Suppressor macrophage (primary cell): Measurements from ENCODE around the gene GNAS-AS1.

ENCODE experiments used
- DNase-seq, 4 experiments: peaks; one replicate each; pipeline ENCODE4 v3.0.0-alpha.2; 2020 to 2022

Gene GNAS-AS1

DNA sequence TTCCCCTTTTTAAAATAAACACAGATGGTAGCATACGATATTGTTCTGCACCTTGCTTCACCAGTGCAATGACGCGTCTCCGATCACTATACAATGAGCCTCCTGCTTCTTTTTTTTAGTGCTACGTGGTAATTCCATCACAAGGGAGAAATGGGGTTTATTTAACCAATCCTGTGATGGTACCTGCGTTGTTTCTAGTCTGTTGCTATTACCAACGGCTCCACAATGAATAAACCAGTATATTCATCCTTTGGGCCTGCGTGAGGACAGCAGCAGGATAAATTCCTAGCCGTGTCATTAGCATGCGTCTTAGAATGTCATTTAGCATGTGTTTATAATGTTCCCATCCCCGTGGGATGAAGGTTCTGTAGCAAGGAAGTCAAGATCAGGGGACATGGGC is 42.9 kb downstream of the GNAS-AS1 start:
- DNase-seq, result no peak

DNA sequence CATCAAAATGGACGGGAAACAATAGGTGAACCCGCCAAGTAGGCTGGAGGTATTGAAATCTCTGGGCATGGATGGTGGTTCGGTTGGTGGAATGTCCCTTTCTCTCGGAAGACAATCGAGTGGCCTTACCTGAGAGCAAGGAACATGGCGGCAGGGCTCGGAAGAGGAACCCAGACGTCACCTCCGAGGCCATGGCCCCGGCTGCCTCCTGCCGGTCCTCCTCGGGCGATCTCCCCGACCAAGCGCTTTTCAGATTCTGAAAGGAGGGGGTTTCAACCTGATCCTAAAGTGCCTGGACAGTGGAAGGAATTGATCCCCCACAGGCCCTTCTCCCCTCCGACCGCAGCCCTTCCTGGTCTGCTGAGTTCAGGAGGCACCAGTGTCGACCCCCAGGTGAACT is 47.2 kb downstream of the GNAS-AS1 start:
- DNase-seq, result no peak

DNA sequence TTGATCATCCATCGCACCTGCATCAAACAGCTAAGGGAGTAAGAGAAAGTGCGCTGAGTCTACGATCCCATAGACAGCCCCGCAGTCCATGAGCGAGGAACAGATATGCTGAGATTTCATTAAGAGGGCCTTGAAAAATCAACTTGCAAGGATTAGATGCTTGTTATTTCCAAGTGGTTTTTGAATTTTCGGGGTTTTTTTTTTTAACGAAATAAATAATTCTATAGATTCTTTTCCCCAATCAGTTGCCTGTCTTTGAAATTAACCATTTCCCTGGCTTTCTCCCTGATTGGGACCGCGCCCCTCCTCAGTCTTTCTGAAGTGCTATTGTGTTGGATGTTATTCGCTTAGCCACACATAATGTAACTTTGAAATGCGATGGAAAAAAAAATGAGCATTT is 48.6 kb downstream of the GNAS-AS1 start:
- no peak for DNase-seq

DNA sequence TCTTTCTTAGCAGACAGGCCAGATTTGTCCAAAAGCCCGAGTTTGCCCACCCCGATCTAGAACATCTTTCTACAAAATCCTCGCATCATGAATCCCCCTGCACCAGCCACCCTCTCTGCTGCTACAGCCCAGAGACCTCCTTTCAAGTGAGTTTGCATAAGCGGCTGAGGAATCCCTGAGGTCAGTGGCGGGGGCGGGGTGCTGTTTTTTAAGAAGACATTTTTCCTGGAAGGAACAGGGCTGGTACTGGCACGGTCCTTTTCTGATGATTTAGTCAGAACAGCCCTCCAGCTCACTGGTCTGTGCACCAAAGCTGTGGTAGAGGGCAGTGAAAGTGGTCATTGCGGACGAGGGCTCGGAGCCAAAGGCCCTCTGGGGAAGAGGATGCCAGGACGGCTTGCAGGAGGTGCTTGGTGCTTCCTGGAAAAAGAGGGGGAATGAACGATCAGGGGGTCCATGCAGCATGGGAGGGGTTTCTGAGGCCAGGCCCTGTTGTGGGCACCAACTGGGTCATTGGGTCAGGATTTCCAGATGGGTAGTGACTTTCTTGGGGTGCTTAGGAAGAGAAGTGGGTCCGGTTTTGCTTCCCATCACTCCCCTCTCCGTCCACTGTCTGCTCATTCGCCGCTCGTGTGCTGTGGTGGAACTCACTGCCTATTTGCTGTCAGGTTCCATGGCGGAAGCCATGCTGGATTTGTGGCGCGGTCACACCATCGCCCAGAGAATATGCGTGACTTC is 50.4 kb downstream of the GNAS-AS1 start:
- DNase-seq, result no peak

DNA sequence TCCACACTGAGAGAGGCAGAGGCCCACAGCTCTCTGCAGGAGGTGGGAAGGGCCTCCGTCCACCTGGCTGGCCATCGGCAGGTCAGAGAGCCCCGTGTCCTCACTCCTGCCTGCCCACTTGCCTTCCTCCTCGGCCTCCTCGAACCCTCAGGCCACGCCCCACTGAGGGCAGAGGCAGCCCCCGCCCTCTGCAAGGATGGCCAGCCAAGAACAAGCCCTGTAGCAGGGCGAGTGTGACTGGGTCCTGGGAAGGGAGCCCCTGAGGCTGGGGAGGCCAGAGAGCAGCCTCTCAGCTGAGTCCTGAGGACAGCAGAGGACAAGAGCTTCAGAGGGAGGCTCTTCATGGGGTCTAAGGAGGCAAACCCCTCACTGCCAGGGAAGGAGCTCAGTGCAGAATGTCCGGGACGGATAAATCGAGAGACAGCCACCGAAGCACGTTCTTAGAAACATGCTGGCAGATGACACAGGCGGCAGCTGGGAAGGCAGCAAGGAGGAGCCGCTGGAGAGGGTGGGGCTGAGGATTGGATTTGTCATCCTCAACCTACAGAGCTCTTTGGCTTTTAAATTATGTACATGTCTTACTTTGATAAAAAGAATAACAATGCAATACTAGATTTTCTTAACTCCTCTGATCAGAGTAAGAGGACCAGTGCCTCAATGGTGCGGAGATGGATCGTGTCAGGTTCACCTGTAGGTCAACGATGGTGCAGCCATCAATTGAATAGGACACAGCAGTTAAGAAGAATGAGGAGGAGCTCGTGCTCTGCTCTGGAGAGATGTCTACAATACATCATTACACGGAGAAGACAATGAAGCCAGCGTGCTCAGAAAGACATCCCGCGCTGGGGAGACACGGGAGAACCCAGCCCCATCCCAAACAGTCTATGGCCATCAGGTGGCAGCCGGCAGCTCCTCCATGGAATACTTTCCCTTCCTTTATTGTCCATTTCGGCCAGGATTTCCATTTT is 53.0 kb downstream of the GNAS-AS1 start:
- DNase-seq, result no peak

DNA sequence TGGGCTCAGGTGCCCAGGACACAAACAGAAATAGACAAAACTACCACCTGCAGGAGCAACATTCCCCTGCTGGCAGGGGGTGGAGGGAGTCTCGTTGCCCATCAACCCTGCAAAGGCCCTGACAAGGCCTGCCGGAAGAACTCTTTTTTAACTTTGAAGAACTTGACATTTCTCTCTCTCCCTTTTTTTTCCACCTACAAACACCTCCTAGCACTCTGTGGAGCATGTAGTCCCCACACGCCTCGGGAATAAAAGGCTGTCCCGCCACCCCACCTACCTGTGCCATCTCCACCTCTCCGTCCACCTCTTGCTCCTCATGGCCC is 54.8 kb downstream of the GNAS-AS1 start:
- no peak for DNase-seq

DNA sequence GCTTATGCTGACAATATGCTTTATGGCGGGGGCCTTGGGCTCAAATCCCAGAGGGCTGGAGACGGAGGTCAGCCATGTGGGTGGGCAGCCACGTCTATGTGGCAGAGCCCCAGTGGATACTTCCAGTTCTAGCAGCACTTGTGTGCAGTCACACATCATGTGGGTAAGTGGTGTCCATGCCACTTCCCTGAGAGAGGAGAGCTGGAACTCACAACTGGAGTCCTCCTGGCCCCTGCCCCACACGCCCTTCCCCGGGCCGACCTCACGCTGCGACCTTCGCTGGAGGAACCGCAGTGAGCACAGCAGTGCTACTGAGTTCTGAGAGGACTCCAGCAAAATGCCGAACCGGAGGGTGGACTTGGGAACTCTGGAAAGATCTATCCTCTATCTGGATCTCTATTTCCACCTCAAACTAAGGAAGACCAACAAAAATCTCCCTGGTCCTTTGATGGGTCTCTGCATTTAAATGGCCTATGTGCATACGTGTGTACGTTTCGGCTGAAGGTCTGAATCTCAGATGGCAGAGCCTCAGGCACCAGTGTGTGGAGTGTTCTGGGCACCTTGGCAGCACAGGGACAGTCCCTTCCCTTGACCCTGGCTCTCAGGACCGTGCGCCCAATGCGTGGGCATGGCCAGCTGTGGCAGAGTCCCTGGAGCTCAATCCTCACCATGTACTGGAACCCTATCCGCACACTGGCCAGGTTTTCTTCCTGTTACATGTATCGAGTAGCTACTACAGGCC is 55.4 kb downstream of the GNAS-AS1 start:
- no peak for DNase-seq

DNA sequence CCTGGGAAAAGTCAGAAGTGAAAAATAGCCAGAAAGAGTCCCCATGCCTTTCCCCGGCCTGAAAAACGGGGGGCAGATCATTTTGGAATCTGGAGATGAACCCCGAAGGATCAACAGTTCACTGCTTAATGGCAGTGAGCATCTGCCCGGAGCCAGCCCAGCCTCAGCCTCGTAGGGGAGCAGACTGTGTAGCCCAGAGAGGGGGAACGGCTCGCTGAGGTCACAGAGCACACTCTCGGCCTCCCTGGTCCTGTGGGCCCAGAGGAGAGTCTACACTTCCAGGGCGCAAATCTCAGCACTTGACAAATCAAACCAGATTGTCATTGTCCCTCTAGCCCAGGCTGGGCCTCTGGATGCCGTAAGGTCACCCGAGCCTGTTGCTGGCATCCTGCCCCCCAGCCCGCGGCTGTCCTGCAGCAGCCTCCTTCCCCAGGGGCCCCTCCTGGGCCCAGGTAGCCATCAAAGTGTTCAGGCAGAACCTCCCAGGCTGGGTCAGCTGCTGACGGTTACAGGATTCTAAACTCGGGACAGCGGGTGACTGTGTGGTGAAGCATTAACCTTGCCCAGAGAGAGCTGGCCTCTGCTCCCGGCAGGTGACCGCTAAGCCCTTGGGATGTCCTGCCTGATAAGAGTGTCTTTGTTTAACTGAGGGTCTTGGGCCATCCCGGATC is 56.1 kb downstream of the GNAS-AS1 start:
- no peak for DNase-seq

DNA sequence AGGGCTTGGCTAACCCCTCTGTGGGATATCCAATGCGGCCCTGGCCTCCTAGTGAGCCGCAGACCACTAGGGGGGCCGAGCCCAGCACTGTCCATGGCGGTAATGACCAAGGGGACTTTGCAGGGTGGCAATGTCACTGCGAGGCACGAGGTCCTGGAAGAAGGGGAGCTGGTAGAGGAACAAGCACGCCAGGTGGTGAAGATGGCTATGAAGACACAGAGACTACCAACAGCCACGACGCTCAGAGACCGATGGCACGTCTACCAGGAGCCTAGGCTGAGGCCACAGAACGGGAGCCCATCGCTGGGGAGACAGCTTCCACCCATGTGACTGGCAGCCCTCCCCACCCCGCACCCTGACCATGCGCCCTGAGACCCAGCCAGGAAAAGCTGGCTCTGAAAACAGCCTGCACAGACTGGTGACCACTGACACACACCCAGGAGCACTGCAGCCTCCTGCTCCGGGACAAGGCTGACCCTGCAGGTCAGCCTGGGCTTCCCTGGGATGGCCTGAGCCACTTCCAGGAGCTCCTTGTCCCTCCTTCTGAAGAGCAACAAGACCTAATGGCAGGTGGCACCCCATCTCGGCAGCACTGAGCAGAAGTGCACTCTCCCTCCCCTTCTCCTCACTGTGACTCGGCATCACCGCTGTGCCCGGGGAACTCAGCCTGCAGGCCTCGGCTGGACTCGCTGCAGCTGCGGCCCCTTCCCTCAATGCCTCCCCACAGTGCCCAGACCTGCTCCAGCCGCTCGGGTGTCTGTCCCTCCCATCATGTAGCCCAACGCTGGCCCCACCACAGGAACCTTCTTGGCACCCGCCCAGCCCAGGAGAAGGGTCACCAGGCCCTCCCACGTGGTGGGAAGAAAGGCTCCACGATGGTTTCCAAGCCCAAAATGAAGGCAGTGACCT is 56.9 kb downstream of the GNAS-AS1 start:
- no peak for DNase-seq

DNA sequence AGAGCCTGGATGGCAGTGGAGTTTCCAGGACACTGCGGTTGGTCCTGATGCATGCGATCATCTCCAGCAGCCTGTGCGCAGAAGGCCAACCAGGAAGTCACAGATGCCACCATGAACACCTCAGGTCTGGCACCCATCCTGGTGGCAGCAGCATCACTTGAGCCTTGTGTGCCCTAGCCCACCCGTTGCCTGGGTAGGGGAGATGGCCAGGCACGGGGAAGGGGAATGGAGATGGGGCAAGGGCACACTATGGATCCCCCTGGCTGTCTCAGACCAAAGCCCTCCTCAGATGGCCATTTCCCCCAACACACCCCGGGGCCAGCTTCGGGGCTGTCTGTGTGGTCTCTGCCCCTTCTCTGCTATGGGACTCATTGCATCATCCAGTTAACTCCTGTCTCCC is 58.3 kb downstream of the GNAS-AS1 start:
- DNase-seq, result no peak

DNA sequence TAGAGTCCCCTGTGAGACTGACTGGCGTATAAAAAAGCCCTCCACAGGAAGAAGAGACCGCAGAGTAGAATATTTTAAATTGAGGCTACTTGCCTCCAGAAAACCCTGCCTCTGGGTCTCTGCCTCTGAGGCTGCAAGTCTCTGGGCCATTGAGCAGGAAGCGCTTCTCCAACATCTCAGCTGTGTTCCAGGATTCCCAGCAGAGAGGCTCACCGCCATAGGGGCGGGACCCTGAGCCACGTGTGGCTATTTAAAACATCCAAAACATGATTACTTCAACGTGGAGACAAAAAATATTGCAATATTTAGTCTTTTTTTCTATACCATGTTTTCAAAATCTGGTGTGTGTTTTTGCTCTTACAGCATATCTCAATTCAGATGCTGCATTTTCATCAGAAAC is 59.4 kb downstream of the GNAS-AS1 start:
- no peak for DNase-seq

DNA sequence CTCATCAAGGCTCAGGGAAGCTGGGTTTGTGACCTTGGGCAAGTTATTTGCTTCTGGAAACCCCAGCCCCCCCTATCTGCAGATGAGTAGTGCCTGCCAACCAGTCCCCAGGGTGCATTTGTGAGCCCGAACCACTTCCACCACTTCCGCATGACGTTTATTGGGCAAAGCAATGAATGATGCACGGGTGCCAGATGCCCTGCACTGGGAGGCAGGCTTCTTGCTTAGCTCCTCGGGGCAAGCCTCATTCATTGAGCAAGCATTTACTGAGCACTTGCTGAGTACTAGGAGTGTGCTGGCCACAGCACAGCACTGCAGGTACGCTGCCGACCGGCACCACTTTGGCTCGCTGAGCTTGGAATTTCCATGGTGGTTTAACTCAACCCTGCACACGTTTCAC is 60.2 kb downstream of the GNAS-AS1 start:
- DNase-seq, result no peak

DNA sequence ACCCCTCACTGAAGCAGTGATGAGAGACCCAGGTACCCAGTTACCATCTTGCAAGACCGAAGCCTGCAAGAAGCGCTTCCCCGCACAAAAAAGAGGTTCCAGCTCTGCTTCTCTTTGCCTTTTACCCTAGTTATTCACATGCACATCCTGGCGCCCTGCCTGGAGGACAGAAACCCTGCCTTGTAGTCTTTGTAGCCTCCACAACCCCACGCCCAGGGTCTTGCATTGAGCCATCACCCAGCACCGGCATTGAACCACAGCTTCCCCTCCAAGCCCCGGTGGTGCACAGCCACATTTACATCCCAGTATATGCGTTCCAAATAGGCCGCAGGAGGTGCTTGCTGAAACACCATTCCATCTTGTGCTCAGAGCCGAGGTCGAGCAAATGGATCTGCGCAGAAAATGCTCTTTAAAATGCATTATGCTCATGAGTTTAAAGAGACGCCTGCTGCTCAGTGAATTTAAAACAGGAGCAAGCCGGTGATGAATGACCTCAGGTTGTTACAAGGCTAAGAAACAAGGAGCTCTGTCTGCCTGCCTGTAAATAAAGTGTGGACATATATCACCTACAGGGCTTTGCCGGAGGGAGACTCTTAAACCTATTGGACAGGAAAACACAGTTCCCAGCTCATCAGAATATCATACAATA is 61.7 kb downstream of the GNAS-AS1 start:
- no peak for DNase-seq

DNA sequence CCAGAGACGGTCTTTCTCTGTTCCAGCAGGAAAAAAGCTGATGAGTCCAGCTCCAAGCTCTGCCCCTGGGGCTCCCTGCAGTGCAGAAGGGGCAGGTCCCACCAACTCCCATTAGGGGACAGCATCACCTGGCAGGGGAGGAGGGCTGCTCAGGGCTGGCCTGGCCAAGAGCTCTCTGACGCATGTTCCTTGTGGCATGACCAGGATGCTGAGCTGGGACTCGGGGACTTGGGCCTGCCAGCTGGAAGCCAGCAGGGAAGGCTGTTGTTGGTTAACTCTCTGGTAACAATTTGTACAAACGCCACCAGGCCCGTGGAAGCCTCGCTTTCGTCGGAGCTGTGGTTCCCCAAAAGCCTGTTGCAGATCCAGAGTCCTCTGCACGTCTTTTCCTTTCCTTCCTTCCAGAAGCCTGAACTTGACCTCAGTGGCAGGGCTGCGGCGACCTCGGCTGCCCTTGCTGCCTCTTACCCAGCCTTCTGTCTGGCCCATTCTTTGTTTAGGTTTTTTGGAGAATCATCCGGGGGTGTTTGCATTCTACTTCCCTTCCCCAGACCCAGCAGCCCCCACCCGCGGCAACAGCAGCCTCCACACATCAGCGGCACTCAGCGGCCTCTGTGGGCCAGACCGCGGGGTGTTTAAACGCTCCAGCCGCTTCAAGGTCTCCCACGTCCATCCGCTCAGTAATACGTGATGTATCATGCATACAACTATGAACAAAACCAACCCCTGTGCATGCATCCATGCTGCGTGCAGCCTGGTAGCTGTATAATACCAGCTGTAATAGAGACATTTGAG is 63.3 kb downstream of the GNAS-AS1 start:
- no peak for DNase-seq

DNA sequence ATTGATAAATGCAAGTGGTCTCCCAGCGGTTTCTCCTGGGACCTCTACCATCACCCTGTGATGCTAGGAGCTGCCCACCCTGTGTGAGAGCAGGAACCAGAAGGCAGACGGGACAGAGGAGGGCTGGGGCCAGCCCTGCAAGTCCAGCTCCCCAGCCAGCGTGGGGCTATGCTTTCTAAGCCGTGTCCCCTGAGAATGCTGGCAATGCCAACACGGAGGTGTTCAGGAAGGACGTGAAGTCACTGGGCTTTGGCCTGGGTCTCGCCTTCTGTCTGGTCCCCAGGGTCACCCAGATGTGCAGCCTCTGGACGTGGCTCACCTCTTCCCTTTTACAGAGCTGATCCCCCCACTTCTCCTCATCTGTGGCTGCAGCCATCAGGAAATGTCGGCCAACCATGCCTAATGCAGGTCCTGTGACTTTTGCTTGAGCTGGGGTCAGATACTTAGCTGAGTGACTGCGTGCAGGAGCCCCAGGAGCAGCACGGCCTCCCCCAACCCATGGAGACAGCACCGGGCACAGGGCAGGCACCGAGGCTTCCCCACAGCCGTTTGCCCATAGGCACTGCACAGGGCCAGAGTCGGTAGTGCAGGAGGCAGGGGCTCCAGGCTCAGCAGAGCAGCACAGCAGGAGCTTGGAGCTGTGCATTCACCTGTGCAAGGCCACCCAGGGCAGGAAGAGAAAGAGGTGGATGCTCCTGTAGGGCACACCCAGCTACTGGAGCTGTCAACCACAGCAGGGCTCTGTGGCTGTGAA is 66.2 kb downstream of the GNAS-AS1 start:
- no peak for DNase-seq

DNA sequence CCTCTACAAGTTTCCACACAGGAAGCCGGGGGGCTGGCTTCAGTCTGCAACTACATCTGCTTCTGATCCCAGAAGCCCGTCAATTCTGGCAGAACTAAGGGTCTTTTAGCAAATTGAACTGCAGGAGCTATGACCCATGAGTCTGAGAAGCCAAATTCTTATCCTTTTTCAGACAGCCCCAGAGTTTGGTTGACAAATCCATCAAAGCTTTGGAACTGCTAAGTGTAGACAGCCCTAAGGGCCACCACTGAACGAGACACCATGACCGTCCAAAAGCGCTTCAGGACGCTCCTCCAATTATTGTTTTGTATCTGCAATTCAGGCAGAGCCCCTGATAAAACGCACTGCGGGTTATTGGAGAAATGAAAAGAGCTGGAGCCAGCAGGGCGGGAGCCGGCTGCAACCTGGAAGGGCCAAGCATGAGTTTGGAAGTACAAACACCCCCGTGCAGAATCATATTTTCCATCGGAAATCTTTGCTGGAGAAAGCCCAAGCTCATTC is 67.1 kb downstream of the GNAS-AS1 start:
- no peak for DNase-seq

DNA sequence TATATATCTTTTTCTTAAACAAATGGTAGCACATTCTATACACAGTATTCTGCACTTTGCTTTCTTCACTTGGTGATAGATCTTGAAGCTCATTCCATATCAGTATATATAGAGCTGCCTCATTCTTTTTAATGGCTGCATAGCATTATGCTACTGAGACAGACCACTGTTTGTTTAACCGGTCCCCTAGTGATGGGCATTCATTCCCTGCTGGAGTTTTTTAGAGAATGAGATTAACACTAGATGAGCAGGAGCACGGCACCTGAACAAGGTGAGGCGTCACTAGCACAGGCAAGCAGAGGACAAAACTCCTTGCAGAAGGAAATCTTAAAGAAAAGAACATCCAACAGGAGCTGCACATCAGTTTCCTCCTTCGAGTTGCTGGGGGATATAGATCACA is 69.6 kb downstream of the GNAS-AS1 start:
- DNase-seq, result no peak

DNA sequence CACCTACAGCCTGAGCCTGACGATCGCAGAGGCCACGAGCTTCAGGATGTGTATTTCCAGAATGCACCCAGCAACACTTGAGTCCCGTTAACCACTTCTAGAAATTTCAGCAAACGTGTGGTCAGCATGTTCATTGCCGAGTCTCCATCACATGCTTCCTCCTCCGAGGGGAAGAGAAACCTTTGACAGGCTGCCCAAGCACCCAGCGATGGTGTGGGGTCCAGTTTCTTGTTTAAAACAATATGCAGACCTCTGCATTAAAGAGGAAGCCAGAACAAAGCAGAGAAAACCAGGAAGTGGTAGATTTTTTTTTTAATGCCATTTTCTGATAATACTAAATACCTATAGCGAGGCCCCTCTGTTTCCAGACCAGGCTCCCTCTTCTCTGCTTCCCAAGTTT is 71.9 kb downstream of the GNAS-AS1 start:
- peak; percentile 41 to 75 (median 64) for DNase-seq

DNA sequence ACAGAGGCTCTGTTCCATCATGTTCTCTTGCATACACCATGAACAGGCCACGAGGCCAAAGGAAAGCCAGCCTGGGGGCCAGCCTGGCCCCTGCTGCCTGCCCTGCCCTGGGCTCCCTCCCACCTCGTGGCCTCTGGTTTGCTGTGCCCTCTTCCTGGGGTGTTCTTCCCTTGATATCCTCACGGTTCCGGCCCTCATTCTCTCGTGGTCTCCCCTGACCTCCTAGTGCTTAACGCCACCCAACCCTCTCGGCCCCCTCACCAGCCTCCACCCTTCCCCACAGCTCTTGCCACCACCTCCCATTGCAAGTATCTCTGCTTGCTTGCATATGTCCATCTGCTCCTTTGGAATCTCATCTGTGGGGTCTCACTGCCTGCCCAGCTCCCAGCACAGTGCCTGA is 73.0 kb downstream of the GNAS-AS1 start:
- no peak for DNase-seq
